ENCODE measurements around the gene FH.

DNA sequence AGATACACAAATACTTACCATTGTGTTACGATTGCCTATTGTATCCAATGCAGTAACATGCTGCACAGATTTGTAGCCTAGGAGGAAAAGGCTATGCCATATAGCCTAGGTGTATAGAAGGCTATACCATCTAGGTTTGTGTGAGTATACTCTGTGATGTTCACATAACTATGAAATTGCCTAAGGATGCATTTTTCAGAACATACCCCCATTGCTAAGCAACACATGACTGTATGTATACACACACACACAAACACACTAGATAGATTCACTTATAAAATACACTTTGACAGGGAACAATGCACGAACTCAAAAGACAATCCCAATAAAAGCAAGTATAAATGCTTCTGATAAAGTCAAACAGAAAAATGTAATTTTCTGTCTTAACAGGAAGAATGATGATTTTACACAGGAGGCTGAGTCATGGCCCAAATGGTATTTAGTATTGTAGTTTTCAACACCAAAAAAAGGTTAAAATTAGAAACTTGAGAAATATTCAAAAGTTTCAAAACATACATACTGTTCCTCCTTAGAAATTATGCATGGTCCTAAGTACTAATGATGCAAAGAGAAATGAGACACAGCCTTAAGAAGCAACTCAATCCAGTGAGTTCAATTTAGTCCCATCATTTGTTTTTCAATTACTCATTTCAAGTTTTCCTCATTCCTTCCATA lies 12.2 kb downstream of the FH start:
- TF ChIP-seq, protein P1, sequence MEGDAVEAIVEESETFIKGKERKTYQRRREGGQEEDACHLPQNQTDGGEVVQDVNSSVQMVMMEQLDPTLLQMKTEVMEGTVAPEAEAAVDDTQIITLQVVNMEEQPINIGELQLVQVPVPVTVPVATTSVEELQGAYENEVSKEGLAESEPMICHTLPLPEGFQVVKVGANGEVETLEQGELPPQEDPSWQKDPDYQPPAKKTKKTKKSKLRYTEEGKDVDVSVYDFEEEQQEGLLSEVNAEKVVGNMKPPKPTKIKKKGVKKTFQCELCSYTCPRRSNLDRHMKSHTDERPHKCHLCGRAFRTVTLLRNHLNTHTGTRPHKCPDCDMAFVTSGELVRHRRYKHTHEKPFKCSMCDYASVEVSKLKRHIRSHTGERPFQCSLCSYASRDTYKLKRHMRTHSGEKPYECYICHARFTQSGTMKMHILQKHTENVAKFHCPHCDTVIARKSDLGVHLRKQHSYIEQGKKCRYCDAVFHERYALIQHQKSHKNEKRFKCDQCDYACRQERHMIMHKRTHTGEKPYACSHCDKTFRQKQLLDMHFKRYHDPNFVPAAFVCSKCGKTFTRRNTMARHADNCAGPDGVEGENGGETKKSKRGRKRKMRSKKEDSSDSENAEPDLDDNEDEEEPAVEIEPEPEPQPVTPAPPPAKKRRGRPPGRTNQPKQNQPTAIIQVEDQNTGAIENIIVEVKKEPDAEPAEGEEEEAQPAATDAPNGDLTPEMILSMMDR (IDR thresholded peaks at IDR 0.05), result no peak
- TF ChIP-seq POLR2A (IDR thresholded peaks at IDR 0.05), result no peak

All from lower leg skin (tissue), 3 donors.